Measurements from ENCODE around the gene SAP30BP.

Gene SAP30BP

GRCh38 chr17:75646638-75646992, 20.5 kb upstream of the SAP30BP start:
- H3K4me3 ChIP-seq (ENCODE audit: insufficient read depth, low read depth, low read length, poor library complexity, severe bottlenecking) = no peak overlapping the region
- H3K4me1 ChIP-seq (ENCODE audit: control insufficient read depth, insufficient read depth, low read length, poor library complexity, severe bottlenecking) = no peaks in the 10 kb centered on the region
- no peak overlapping the region for H3K27ac ChIP-seq (ENCODE audit: insufficient read depth, low read length, poor library complexity, severe bottlenecking)
- DNase-seq = no peak
- no peaks in the 10 kb centered on the region for H3K27me3 ChIP-seq (replicated peaks; ENCODE audit: control insufficient read depth, insufficient read depth, low read length, poor library complexity, severe bottlenecking)
- no peaks in the 10 kb centered on the region for H3K9me3 ChIP-seq (ENCODE audit: control insufficient read depth, low read length)
- peaks cover 20% of the 10 kb centered on the region for H3K36me3 ChIP-seq (ENCODE audit: control insufficient read depth, insufficient read depth, low read length)

GRCh38 chr17:75647061-75647460, 20.1 kb upstream of the SAP30BP start:
- no peak overlapping the region for H3K27ac ChIP-seq (ENCODE audit: insufficient read depth, low read length, poor library complexity, severe bottlenecking)
- peaks cover 20% of the 10 kb centered on the region for H3K36me3 ChIP-seq (ENCODE audit: control insufficient read depth, insufficient read depth, low read length)
- no peaks in the 10 kb centered on the region for H3K27me3 ChIP-seq (replicated peaks; ENCODE audit: control insufficient read depth, insufficient read depth, low read length, poor library complexity, severe bottlenecking)
- no peaks in the 10 kb centered on the region for H3K9me3 ChIP-seq (ENCODE audit: control insufficient read depth, low read length)
- no peak overlapping the region for H3K4me3 ChIP-seq (ENCODE audit: insufficient read depth, low read depth, low read length, poor library complexity, severe bottlenecking)
- H3K4me1 ChIP-seq (ENCODE audit: control insufficient read depth, insufficient read depth, low read length, poor library complexity, severe bottlenecking) = no peaks in the 10 kb centered on the region
- no peak for DNase-seq

GRCh38 chr17:75647921-75648320, 19.2 kb upstream of the SAP30BP start:
- H3K4me3 ChIP-seq (ENCODE audit: insufficient read depth, low read depth, low read length, poor library complexity, severe bottlenecking) = no peak overlapping the region
- no peak for DNase-seq
- no peak overlapping the region for H3K27ac ChIP-seq (ENCODE audit: insufficient read depth, low read length, poor library complexity, severe bottlenecking)
- H3K4me1 ChIP-seq (ENCODE audit: control insufficient read depth, insufficient read depth, low read length, poor library complexity, severe bottlenecking) = no peaks in the 10 kb centered on the region
- H3K27me3 ChIP-seq (replicated peaks; ENCODE audit: control insufficient read depth, insufficient read depth, low read length, poor library complexity, severe bottlenecking) = no peaks in the 10 kb centered on the region
- peaks cover 20% of the 10 kb centered on the region for H3K36me3 ChIP-seq (ENCODE audit: control insufficient read depth, insufficient read depth, low read length)
- no peaks in the 10 kb centered on the region for H3K9me3 ChIP-seq (ENCODE audit: control insufficient read depth, low read length)

GRCh38 chr17:75649687-75650086, 17.5 kb upstream of the SAP30BP start:
- no peaks in the 10 kb centered on the region for H3K9me3 ChIP-seq (ENCODE audit: control insufficient read depth, low read length)
- H3K4me1 ChIP-seq (ENCODE audit: control insufficient read depth, insufficient read depth, low read length, poor library complexity, severe bottlenecking) = no peaks in the 10 kb centered on the region
- DNase-seq = no peak
- H3K4me3 ChIP-seq (ENCODE audit: insufficient read depth, low read depth, low read length, poor library complexity, severe bottlenecking) = no peak overlapping the region
- no peak overlapping the region for H3K27ac ChIP-seq (ENCODE audit: insufficient read depth, low read length, poor library complexity, severe bottlenecking)
- H3K36me3 ChIP-seq (ENCODE audit: control insufficient read depth, insufficient read depth, low read length) = peaks cover 20% of the 10 kb centered on the region
- H3K27me3 ChIP-seq (replicated peaks; ENCODE audit: control insufficient read depth, insufficient read depth, low read length, poor library complexity, severe bottlenecking) = no peaks in the 10 kb centered on the region

- peaks cover 20% of the 10 kb centered on the region for H3K36me3 ChIP-seq (ENCODE audit: control insufficient read depth, insufficient read depth, low read length)
- no peaks in the 10 kb centered on the region for H3K4me1 ChIP-seq (ENCODE audit: control insufficient read depth, insufficient read depth, low read length, poor library complexity, severe bottlenecking)
- no peak overlapping the region for H3K27ac ChIP-seq (ENCODE audit: insufficient read depth, low read length, poor library complexity, severe bottlenecking)
- no peak overlapping the region for H3K4me3 ChIP-seq (ENCODE audit: insufficient read depth, low read depth, low read length, poor library complexity, severe bottlenecking)
- H3K27me3 ChIP-seq (replicated peaks; ENCODE audit: control insufficient read depth, insufficient read depth, low read length, poor library complexity, severe bottlenecking) = no peaks in the 10 kb centered on the region
- no peak for DNase-seq
- no peaks in the 10 kb centered on the region for H3K9me3 ChIP-seq (ENCODE audit: control insufficient read depth, low read length)
Measured at GRCh38 chr17:75650874-75651273, 16.3 kb upstream of the SAP30BP start.

- H3K4me3 ChIP-seq (ENCODE audit: insufficient read depth, low read depth, low read length, poor library complexity, severe bottlenecking) = no peak overlapping the region
- no peaks in the 10 kb centered on the region for H3K4me1 ChIP-seq (ENCODE audit: control insufficient read depth, insufficient read depth, low read length, poor library complexity, severe bottlenecking)
- H3K36me3 ChIP-seq (ENCODE audit: control insufficient read depth, insufficient read depth, low read length) = peaks cover 20% of the 10 kb centered on the region
- H3K27ac ChIP-seq (ENCODE audit: insufficient read depth, low read length, poor library complexity, severe bottlenecking) = no peak overlapping the region
- H3K9me3 ChIP-seq (ENCODE audit: control insufficient read depth, low read length) = no peaks in the 10 kb centered on the region
- no peak for DNase-seq
- no peaks in the 10 kb centered on the region for H3K27me3 ChIP-seq (replicated peaks; ENCODE audit: control insufficient read depth, insufficient read depth, low read length, poor library complexity, severe bottlenecking)
Measured at GRCh38 chr17:75652341-75652740, 14.8 kb upstream of the SAP30BP start.

GRCh38 chr17:75652934-75653549, 14.1 kb upstream of the SAP30BP start:
- no peaks in the 10 kb centered on the region for H3K4me1 ChIP-seq (ENCODE audit: control insufficient read depth, insufficient read depth, low read length, poor library complexity, severe bottlenecking)
- no peaks in the 10 kb centered on the region for H3K9me3 ChIP-seq (ENCODE audit: control insufficient read depth, low read length)
- H3K4me3 ChIP-seq (ENCODE audit: insufficient read depth, low read depth, low read length, poor library complexity, severe bottlenecking) = no peak overlapping the region
- no peak for DNase-seq
- H3K27ac ChIP-seq (ENCODE audit: insufficient read depth, low read length, poor library complexity, severe bottlenecking) = no peak overlapping the region
- no peaks in the 10 kb centered on the region for H3K27me3 ChIP-seq (replicated peaks; ENCODE audit: control insufficient read depth, insufficient read depth, low read length, poor library complexity, severe bottlenecking)
- H3K36me3 ChIP-seq (ENCODE audit: control insufficient read depth, insufficient read depth, low read length) = peaks cover 20% of the 10 kb centered on the region

GRCh38 chr17:75654176-75654575, 13.0 kb upstream of the SAP30BP start:
- Histone ChIP-seq H3K27me3 (replicated peaks; ENCODE audit: control insufficient read depth, insufficient read depth, low read length, poor library complexity, severe bottlenecking) (no peaks in the 10 kb centered on the region), H3K4me3 (ENCODE audit: insufficient read depth, low read depth, low read length, poor library complexity, severe bottlenecking) (no peak overlapping the region), H3K27ac (ENCODE audit: insufficient read depth, low read length, poor library complexity, severe bottlenecking) (no peak overlapping the region), H3K4me1 (ENCODE audit: control insufficient read depth, insufficient read depth, low read length, poor library complexity, severe bottlenecking) (no peaks in the 10 kb centered on the region), H3K9me3 (ENCODE audit: control insufficient read depth, low read length) (no peaks in the 10 kb centered on the region), H3K36me3 (ENCODE audit: control insufficient read depth, insufficient read depth, low read length) (peaks cover 15% of the 10 kb centered on the region)
- DNase-seq = no peak

- Histone ChIP-seq H3K27ac (ENCODE audit: insufficient read depth, low read length, poor library complexity, severe bottlenecking) (no peak overlapping the region), H3K4me3 (ENCODE audit: insufficient read depth, low read depth, low read length, poor library complexity, severe bottlenecking) (no peak overlapping the region), H3K36me3 (ENCODE audit: control insufficient read depth, insufficient read depth, low read length) (peaks cover 22% of the 10 kb centered on the region), H3K4me1 (ENCODE audit: control insufficient read depth, insufficient read depth, low read length, poor library complexity, severe bottlenecking) (no peaks in the 10 kb centered on the region), H3K9me3 (ENCODE audit: control insufficient read depth, low read length) (no peaks in the 10 kb centered on the region), H3K27me3 (replicated peaks; ENCODE audit: control insufficient read depth, insufficient read depth, low read length, poor library complexity, severe bottlenecking) (no peaks in the 10 kb centered on the region)
- no peak for DNase-seq
Measured at GRCh38 chr17:75658237-75658636, 8.9 kb upstream of the SAP30BP start.

GRCh38 chr17:75661531-75661930, 5.6 kb upstream of the SAP30BP start:
- peaks cover 22% of the 10 kb centered on the region for H3K36me3 ChIP-seq (ENCODE audit: control insufficient read depth, insufficient read depth, low read length)
- peaks cover 5% of the 10 kb centered on the region for H3K4me1 ChIP-seq (ENCODE audit: control insufficient read depth, insufficient read depth, low read length, poor library complexity, severe bottlenecking)
- H3K27me3 ChIP-seq (replicated peaks; ENCODE audit: control insufficient read depth, insufficient read depth, low read length, poor library complexity, severe bottlenecking) = no peaks in the 10 kb centered on the region
- no peak overlapping the region for H3K27ac ChIP-seq (ENCODE audit: insufficient read depth, low read length, poor library complexity, severe bottlenecking)
- no peak overlapping the region for H3K4me3 ChIP-seq (ENCODE audit: insufficient read depth, low read depth, low read length, poor library complexity, severe bottlenecking)
- no peaks in the 10 kb centered on the region for H3K9me3 ChIP-seq (ENCODE audit: control insufficient read depth, low read length)
- DNase-seq = no peak
